ENCODE results near the gene KRT15.

The KRT15 gene

GRCh38 chr17:41503202-41503601, 15.5 kb downstream of the KRT15 start:
- TF ChIP-seq CTCF (IDR thresholded peaks at IDR 0.05; ENCODE audit: borderline replicate concordance, control extremely low read depth, extremely low read depth, insufficient read depth, missing control alignments), result no peak
- no peak for DNase-seq (ENCODE audit: low spot score)
- in situ Hi-C loops (cut with MboI; ENCODE audit: low sequenced_read_pairs, unreplicated experiment), result no loop called here

- in situ Hi-C loops (cut with MboI; ENCODE audit: low sequenced_read_pairs, unreplicated experiment), result no loop called here
- TF ChIP-seq CTCF (IDR thresholded peaks at IDR 0.05; ENCODE audit: borderline replicate concordance, control extremely low read depth, extremely low read depth, insufficient read depth, missing control alignments), result no peak
- DNase-seq (ENCODE audit: low spot score), result no peak
Observed at GRCh38 chr17:41500131-41500911, 18.4 kb downstream of the KRT15 start.

- in situ Hi-C loops (cut with MboI; ENCODE audit: low sequenced_read_pairs, unreplicated experiment), result no loop called here
- no peak for DNase-seq (ENCODE audit: low spot score)
- no peak for TF ChIP-seq CTCF (IDR thresholded peaks at IDR 0.05; ENCODE audit: borderline replicate concordance, control extremely low read depth, extremely low read depth, insufficient read depth, missing control alignments)
Observed at GRCh38 chr17:41499714-41500113, 19.0 kb downstream of the KRT15 start.

DNA sequence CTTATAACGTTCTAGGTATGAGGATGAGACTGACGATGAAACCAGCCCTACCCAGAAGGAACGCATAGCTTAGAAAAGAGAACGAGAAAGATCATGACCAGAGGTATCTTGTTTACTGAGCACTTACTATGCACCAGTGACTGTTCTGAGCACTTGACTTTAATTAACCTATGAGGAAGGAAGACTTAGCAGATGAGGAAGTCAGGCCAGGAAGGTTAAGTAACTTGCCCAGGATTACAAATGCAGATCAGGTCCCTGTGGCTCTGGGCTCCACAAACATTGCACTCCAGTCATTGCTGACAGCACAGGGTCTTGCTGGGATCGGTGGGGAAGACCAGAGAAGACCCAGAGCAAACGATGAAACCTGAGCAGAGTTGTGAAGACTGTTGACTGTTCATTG, 20.4 kb downstream of the KRT15 start:
- no peak for DNase-seq (ENCODE audit: low spot score)
- in situ Hi-C loops (cut with MboI; ENCODE audit: low sequenced_read_pairs, unreplicated experiment), result no loop called here
- TF ChIP-seq CTCF (IDR thresholded peaks at IDR 0.05; ENCODE audit: borderline replicate concordance, control extremely low read depth, extremely low read depth, insufficient read depth, missing control alignments), result no peak

- peak; percentile 76 for DNase-seq (ENCODE audit: low spot score)
- in situ Hi-C loops (cut with MboI; ENCODE audit: low sequenced_read_pairs, unreplicated experiment), result no loop called here
- peak; percentile 41 for TF ChIP-seq CTCF (IDR thresholded peaks at IDR 0.05; ENCODE audit: borderline replicate concordance, control extremely low read depth, extremely low read depth, insufficient read depth, missing control alignments)
Observed at GRCh38 chr17:41496803-41497484, 21.7 kb downstream of the KRT15 start.

DNA sequence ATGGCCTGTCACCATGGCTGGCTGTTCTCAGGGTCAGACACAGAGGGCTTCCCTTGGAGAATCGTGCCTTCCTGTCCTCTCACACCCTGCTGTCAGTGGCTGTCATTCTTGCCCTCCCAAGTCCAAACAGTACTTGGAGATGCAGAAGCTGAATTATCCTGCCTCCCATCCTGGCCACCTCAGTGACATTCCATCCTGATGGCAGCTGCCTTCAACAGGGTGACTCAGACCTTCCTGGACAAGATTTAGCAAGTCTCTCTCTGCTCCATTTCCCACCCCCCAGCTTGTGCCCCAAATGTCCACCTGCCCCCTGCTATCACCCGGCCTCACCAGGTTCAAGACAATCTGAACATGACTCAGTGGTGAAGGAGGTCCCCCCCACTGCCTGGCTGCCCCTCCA, 24.2 kb downstream of the KRT15 start:
- TF ChIP-seq CTCF (IDR thresholded peaks at IDR 0.05; ENCODE audit: borderline replicate concordance, control extremely low read depth, extremely low read depth, insufficient read depth, missing control alignments), result no peak
- no peak for DNase-seq (ENCODE audit: low spot score)
- in situ Hi-C loops (cut with MboI; ENCODE audit: low sequenced_read_pairs, unreplicated experiment), result no loop called here
